CD4-positive, alpha-beta T cell treated with Interleukin-4 for 4 hours (primary cell): Measurements from ENCODE around the gene PCDHGA1.

Experiments
- DNase-seq: peaks from one replicate; pipeline ENCODE4 v3.0.0-alpha.2; 2020

Gene PCDHGA1

GRCh38 chr5:141515141-141515540 lies 184.8 kb downstream of the PCDHGA1 start:
- DNase-seq = no peak

GRCh38 chr5:141515946-141516671 lies 185.8 kb downstream of the PCDHGA1 start:
- DNase-seq = no peak

- DNase-seq = no peak
These were observed 186.3 kb downstream of the PCDHGA1 start for GRCh38 chr5:141516672-141517025.

- no peak for DNase-seq
These were observed 187.0 kb downstream of the PCDHGA1 start for GRCh38 chr5:141517312-141517711.

GRCh38 chr5:141517880-141518617 lies 187.7 kb downstream of the PCDHGA1 start:
- no peak for DNase-seq

GRCh38 chr5:141518618-141519015 lies 188.3 kb downstream of the PCDHGA1 start:
- DNase-seq = no peak

GRCh38 chr5:141519605-141520565 lies 189.6 kb downstream of the PCDHGA1 start:
- no peak for DNase-seq

- peak; percentile 15 for DNase-seq
These were observed 191.0 kb downstream of the PCDHGA1 start for GRCh38 chr5:141521244-141521781.

- no peak for DNase-seq
These were observed 192.0 kb downstream of the PCDHGA1 start for GRCh38 chr5:141522301-141522700.

- no peak for DNase-seq
These were observed 193.7 kb downstream of the PCDHGA1 start for GRCh38 chr5:141523991-141524390.

- peak; percentile 34 for DNase-seq
These were observed 194.6 kb downstream of the PCDHGA1 start for GRCh38 chr5:141524604-141525597.

GRCh38 chr5:141525653-141526052 lies 195.3 kb downstream of the PCDHGA1 start:
- no peak for DNase-seq

- DNase-seq = no peak
These were observed 197.1 kb downstream of the PCDHGA1 start for GRCh38 chr5:141527426-141527825.

GRCh38 chr5:141528291-141528984 lies 198.1 kb downstream of the PCDHGA1 start:
- no peak for DNase-seq

- no peak for DNase-seq
These were observed 198.7 kb downstream of the PCDHGA1 start for GRCh38 chr5:141529002-141529401.

- no peak for DNase-seq
These were observed 199.6 kb downstream of the PCDHGA1 start for GRCh38 chr5:141529873-141530272.

- no peak for DNase-seq
These were observed 202.4 kb downstream of the PCDHGA1 start for GRCh38 chr5:141532726-141533125.

- DNase-seq = no peak
These were observed 203.6 kb downstream of the PCDHGA1 start for GRCh38 chr5:141533897-141534296.

GRCh38 chr5:141534492-141535213 lies 204.3 kb downstream of the PCDHGA1 start:
- no peak for DNase-seq

- DNase-seq = no peak
These were observed 212.7 kb downstream of the PCDHGA1 start for GRCh38 chr5:141543053-141543452.
